Vagina (tissue), 2 donors: ENCODE measurements around the gene FMNL2.

Experiments used
- POLR2AphosphoS5 ChIP-seq, 2 donors: sonication (generic); formaldehyde crosslinking; IDR thresholded peaks; one replicate each; pipeline ENCODE4 v1.9.0; 2017; ENCODE audit warnings: antibody characterized with exemption in 2 of 2, mild to moderate bottlenecking in 2 of 2, low read depth in 1 of 2; ENCODE audit not compliant: insufficient read depth in 1 of 2
- TF ChIP-seq, protein P1 (sequence below), 3 experiments: fragments of 450-650 bp in 2 of 3; fragments of 200-600 bp in 1 of 3; sonication (generic) in 1 of 3; IDR thresholded peaks; one replicate each; pipeline ENCODE4 v1.5.1; 2017 to 2019; ENCODE audit warnings: antibody characterized with exemption in 3 of 3, mild to moderate bottlenecking in 2 of 3, moderate library complexity in 2 of 3

DNA sequence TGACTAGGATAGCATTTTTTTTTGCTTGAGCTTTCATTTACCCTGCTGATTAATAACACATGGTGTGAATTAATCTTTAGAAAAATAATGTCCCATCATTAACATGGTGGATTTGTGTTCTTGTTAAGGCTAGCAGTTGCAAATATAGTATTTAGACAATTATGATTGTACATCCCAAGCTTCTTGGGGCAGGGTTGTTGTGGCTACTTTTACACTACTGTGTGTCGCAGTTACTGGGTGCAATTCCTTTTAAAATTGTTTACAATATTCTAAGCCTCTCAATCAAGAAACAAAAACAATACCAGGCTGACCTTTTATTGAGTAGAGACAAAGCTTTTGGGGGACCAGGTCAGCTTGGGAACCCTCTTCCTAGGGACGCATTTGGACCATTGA, 2.5 kb downstream of the FMNL2 start:
- TF ChIP-seq, protein P1, sequence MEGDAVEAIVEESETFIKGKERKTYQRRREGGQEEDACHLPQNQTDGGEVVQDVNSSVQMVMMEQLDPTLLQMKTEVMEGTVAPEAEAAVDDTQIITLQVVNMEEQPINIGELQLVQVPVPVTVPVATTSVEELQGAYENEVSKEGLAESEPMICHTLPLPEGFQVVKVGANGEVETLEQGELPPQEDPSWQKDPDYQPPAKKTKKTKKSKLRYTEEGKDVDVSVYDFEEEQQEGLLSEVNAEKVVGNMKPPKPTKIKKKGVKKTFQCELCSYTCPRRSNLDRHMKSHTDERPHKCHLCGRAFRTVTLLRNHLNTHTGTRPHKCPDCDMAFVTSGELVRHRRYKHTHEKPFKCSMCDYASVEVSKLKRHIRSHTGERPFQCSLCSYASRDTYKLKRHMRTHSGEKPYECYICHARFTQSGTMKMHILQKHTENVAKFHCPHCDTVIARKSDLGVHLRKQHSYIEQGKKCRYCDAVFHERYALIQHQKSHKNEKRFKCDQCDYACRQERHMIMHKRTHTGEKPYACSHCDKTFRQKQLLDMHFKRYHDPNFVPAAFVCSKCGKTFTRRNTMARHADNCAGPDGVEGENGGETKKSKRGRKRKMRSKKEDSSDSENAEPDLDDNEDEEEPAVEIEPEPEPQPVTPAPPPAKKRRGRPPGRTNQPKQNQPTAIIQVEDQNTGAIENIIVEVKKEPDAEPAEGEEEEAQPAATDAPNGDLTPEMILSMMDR (IDR thresholded peaks at IDR 0.05) = no peak
- TF ChIP-seq POLR2AphosphoS5 (IDR thresholded peaks at IDR 0.05; ENCODE audit: insufficient read depth in 1 of 2, low read depth in 1 of 2) = no peak
